A549 (cell line): ENCODE data around the gene WDR20. TPM values are rescaled to one million over a fixed set of nuclear protein-coding genes. Genes with fewer than 3 reads are reported as not detected.
A peak's percentile ranks its signal among the peaks of the same experiment; 100 is the strongest.

Experiments
- ATAC-seq, 2 experiments: fragments of 200-7000 bp in 1 of 2; fragments of >200 bp in 1 of 2; cut with Nextera tagmentation in 1 of 2; cut with Tn5 transposase in 1 of 2; 3 replicates each; pipeline versions ENCODE4 v1.8.0 to v1.9.1; 2018 to 2020; ENCODE audit warnings: mild to moderate bottlenecking in 1 of 2, moderate library complexity in 1 of 2
- CTCF ChIA-PET: fragments of 300-600 bp; sonication (Branson Sonifier 250); formaldehyde crosslinking; extraction: SDS; loops from one replicate; lab custom pipeline; 2021; ENCODE audit warnings: antibody characterized with exemption, inconsistent platforms; lab: Yijun Ruan, JAX
- POLR2A ChIA-PET: fragments of 350-600 bp; formaldehyde crosslinking; extraction: SDS; loops from one replicate; lab custom pipeline; 2021; ENCODE audit warnings: antibody characterized with exemption, inconsistent platforms; lab: Yijun Ruan, JAX
- DNase-seq, 2 experiments: peaks; one replicate each; pipeline versions ENCODE4 v3.0.0 to v3.0.0-alpha.2; 2011 to 2016; ENCODE audit warnings: low read depth in 1 of 2, low spot score in 1 of 2
- FAIRE-seq: peaks from 2 replicates; lab custom pipeline; 2011; peaks lifted over from hg19 to GRCh38; lab: Jason Lieb, UNC
- H3K27ac ChIP-seq, 2 experiments: fragments of >200 bp; sonication (Bioruptor Twin); formaldehyde crosslinking; 3 replicates each; pipeline ENCODE4 v1.5.1; 2016 to 2017
- H3K4me1 ChIP-seq: fragments of >200 bp; sonication (Bioruptor Twin); formaldehyde crosslinking; 3 replicates; pipeline ENCODE4 v1.6.1; 2016
- H3K4me2 ChIP-seq: fragments of >200 bp; sonication (Bioruptor Twin); formaldehyde crosslinking; 3 replicates; pipeline ENCODE4 v1.6.1; 2016
- H3K4me3 ChIP-seq: fragments of >200 bp; sonication (Bioruptor Twin); formaldehyde crosslinking; 3 replicates; pipeline ENCODE4 v1.5.1; 2016
- H3K9me3 ChIP-seq: fragments of >200 bp; sonication (Bioruptor Twin); formaldehyde crosslinking; 3 replicates; pipeline ENCODE4 v1.6.1; 2016
- ATOH8 ChIP-seq: fragments of 250-450 bp; sonication (Bioruptor Pico); IDR thresholded peaks from 2 replicates; pipeline ENCODE4 v1.5.0; 2020; ENCODE audit warnings: low read depth, mild to moderate bottlenecking, moderate library complexity
- CHD2 ChIP-seq: fragments of 150-350 bp; IDR thresholded peaks from 2 replicates; pipeline ENCODE4 v1.6.1; 2014; ENCODE audit warnings: low read length; ENCODE audit not compliant: partially characterized antibody
- FOSL2 ChIP-seq, 2 experiments: fragments of 450-650 bp in 1 of 2; fragments of >200 bp in 1 of 2; sonication (Bioruptor Twin) in 1 of 2; formaldehyde crosslinking; IDR thresholded peaks; 2 replicates each; pipeline versions ENCODE4 v1.5.0 to v1.6.1; 2016 to 2020; ENCODE audit warnings: mild to moderate bottlenecking in 1 of 2, moderate library complexity in 1 of 2
- FOXS1 ChIP-seq: fragments of 250-450 bp; sonication (Bioruptor Pico); IDR thresholded peaks from 2 replicates; pipeline ENCODE4 v1.5.0; 2020; ENCODE audit warnings: mild to moderate bottlenecking, moderate library complexity
- HES2 ChIP-seq: fragments of >200 bp; sonication (Bioruptor Twin); formaldehyde crosslinking; IDR thresholded peaks from 2 replicates; pipeline ENCODE4 v1.6.1; 2016
- HOXA7 ChIP-seq: fragments of 250-450 bp; sonication (Bioruptor Pico); IDR thresholded peaks from 2 replicates; pipeline ENCODE4 v1.5.0; 2020; ENCODE audit warnings: mild to moderate bottlenecking, moderate library complexity
- HOXB13 ChIP-seq: fragments of 250-450 bp; sonication (Bioruptor Pico); IDR thresholded peaks from 2 replicates; pipeline ENCODE4 v1.5.0; 2020; ENCODE audit warnings: low read depth, mild to moderate bottlenecking, moderate library complexity
- HOXB5 ChIP-seq: fragments of 250-450 bp; sonication (Bioruptor Pico); IDR thresholded peaks from 2 replicates; pipeline ENCODE4 v1.5.0; 2020; ENCODE audit warnings: mild to moderate bottlenecking, moderate library complexity
- JUNB ChIP-seq: fragments of >200 bp; sonication (Bioruptor Twin); formaldehyde crosslinking; IDR thresholded peaks from 2 replicates; pipeline ENCODE4 v1.6.1; 2016
- KDM5A ChIP-seq: fragments of 200-600 bp; sonication (generic); IDR thresholded peaks from 2 replicates; pipeline ENCODE4 v1.6.1; 2016; ENCODE audit warnings: antibody characterized with exemption, mild to moderate bottlenecking
- MAFK ChIP-seq: fragments of 450-650 bp; IDR thresholded peaks from 2 replicates; pipeline ENCODE4 v1.6.1; 2014; ENCODE audit not compliant: partially characterized antibody
- MYC ChIP-seq: IDR thresholded peaks from 2 replicates; pipeline ENCODE4 v1.6.1; 2012; ENCODE audit warnings: mild to moderate bottlenecking, inconsistent platforms, low read length, improper control_type of control experiment, borderline replicate concordance
- NFE2L2 ChIP-seq: fragments of 150-350 bp; conservative IDR thresholded peaks from 2 replicates; pipeline ENCODE4 v1.6.1; 2014; ENCODE audit warnings: low read length
- PHF8 ChIP-seq: fragments of 200-600 bp; sonication (generic); IDR thresholded peaks from 2 replicates; pipeline ENCODE4 v1.6.1; 2016; ENCODE audit warnings: low read depth, mild to moderate bottlenecking, antibody characterized with exemption, moderate library complexity, borderline replicate concordance
- RNF2 ChIP-seq: fragments of 200-600 bp; sonication (generic); IDR thresholded peaks from 2 replicates; pipeline ENCODE4 v1.6.1; 2016; ENCODE audit warnings: low read depth, mild to moderate bottlenecking, antibody characterized with exemption, moderate library complexity, borderline replicate concordance
- SMC3 ChIP-seq: fragments of >200 bp; sonication (Bioruptor Twin); formaldehyde crosslinking; IDR thresholded peaks from 3 replicates; pipeline ENCODE4 v1.6.1; 2018; ENCODE audit warnings: inconsistent platforms
- TFCP2L1 ChIP-seq: fragments of 250-450 bp; sonication (Bioruptor Pico); IDR thresholded peaks from 2 replicates; pipeline ENCODE4 v1.5.0; 2021; ENCODE audit warnings: mild to moderate bottlenecking
- USF2 ChIP-seq: fragments of 450-650 bp; IDR thresholded peaks from 2 replicates; pipeline ENCODE4 v1.6.1; 2014; ENCODE audit warnings: antibody characterized with exemption
- ZC3H11A ChIP-seq: fragments of 450-650 bp; IDR thresholded peaks from 2 replicates; pipeline ENCODE4 v1.6.1; 2014; ENCODE audit warnings: antibody characterized with exemption, mild to moderate bottlenecking
- WGBS: methylation state at CpG from one replicate; pipeline ENCODE4 v1.1.6; 2017; ENCODE audit errors: missing lambda C conversion rate; 5-methylcytosine and 5-hydroxymethylcytosine counted together
- polyA plus RNA-seq, 4 experiments: library from polyadenylated mRNA; depleted of rRNA in 3 of 4; stranded (reverse); fragments of >200 nt; fragmentation: RNase III in 1 of 4; extraction: RNeasy Plus Mini Kit Qiagen cat#74134 plus additional on column Dnase treatment in 1 of 4; gene quantifications; 2 replicates in 3 of 4; 3 replicates in 1 of 4; pipeline ENCODE4 v1.2.3, GENCODE V29; 2011 to 2017

WDR20 gene
- polyA plus RNA-seq, 2 of the 4 experiments (the other 2 are of a cell fraction): 19.5 to 20.6 TPM

GRCh38 chr14:102187568-102188001 lies 47.9 kb downstream of the WDR20 start:
- ChIA-PET CTCF (interaction anchor here (0.6 to 1.4 kb wide), 6 partner anchors 27 to 126 kb away, joined by 3 to 4 read pairs (median 3); no protein-coding TSS in a partner anchor), POLR2A (interaction anchor here (0.7 kb wide), 1 partner anchor 28 kb away, joined by 3 read pairs; no protein-coding TSS in a partner anchor)
- no peak for DNase-seq
- Histone ChIP-seq H3K4me2 (peak overlapping the region; percentile 69), H3K27ac (peak overlapping the region; percentile 79 to 81), H3K4me1 (peaks cover 60% of the 10 kb centered on the region), H3K9me3 (no peaks in the 10 kb centered on the region), H3K4me3 (no peak overlapping the region)
- ATAC-seq: peak; percentile 48 to 54; a peak in 5 of 6 replicates
- no peak for FAIRE-seq
- TF ChIP-seq HOXA7: no peak
- WGBS: 88% methylated on average over 4 of the region's 4 CpGs

GRCh38 chr14:102188187-102188586 lies 48.5 kb downstream of the WDR20 start:
- Histone ChIP-seq H3K4me1 (peaks cover 54% of the 10 kb centered on the region), H3K4me3 (no peak overlapping the region), H3K4me2 (no peak overlapping the region), H3K27ac (peak overlapping the region in 1 of 2 experiments; percentile 52; a peak in 2 of 6 replicates), H3K9me3 (no peaks in the 10 kb centered on the region)
- WGBS: 80% methylated on average over 1 of the region's 1 CpG
- ChIA-PET CTCF (interaction anchor here (0.8 to 1.4 kb wide), 6 partner anchors 27 to 228 kb away, joined by 3 to 5 read pairs (median 4); no protein-coding TSS in a partner anchor), POLR2A (no interaction called here)
- FAIRE-seq (no peak), DNase-seq (no peak), ATAC-seq (no peak)
- no peak for TF ChIP-seq PHF8
- TF ChIP-seq MAFK: peak; percentile 68

- CTCF ChIA-PET: no interaction called here
- no peaks in the 10 kb centered on the region for H3K9me3 ChIP-seq
- no peak for FAIRE-seq
These were observed 50.2 kb downstream of the WDR20 start for GRCh38 chr14:102189874-102190273.

GRCh38 chr14:102192840-102193502 lies 53.3 kb downstream of the WDR20 start:
- 95% methylated on average over 13 of the region's 13 CpGs for WGBS
- TF ChIP-seq RNF2 (no peak), SMC3 (no peak), MAFK (peak; percentile 37), USF2 (no peak)
- ChIA-PET CTCF (interaction anchor here (0.6 kb wide), 1 partner anchor 10 kb away, joined by 3 read pairs; no protein-coding TSS in a partner anchor), POLR2A (no interaction called here)
- no peak overlapping the region for H3K4me2 ChIP-seq
- peaks cover 13% of the 10 kb centered on the region for H3K4me1 ChIP-seq
- no peak for ATAC-seq
- no peaks in the 10 kb centered on the region for H3K9me3 ChIP-seq
- no peak overlapping the region for H3K27ac ChIP-seq
- H3K4me3 ChIP-seq: no peak overlapping the region
- DNase-seq: no peak
- no peak for FAIRE-seq

More at GRCh38 chr14:102189874-102190273, 50.2 kb downstream of the WDR20 start:
- Histone ChIP-seq H3K4me3 (no peak overlapping the region), H3K27ac (no peak overlapping the region), H3K4me2 (no peak overlapping the region), H3K4me1 (peaks cover 42% of the 10 kb centered on the region)
- TF ChIP-seq HES2 (no peak), FOSL2 (IDR thresholded peaks at IDR 0.05) (no peak), FOSL2 (CRISPR knock-in tag; IDR thresholded peaks at IDR 0.05) (no peak), KDM5A (no peak), HOXB5 (no peak), FOXS1 (CRISPR knock-in tag) (no peak), MYC (no peak), NFE2L2 (no peak), CHD2 (no peak), ATOH8 (CRISPR knock-in tag) (no peak), HOXB13 (no peak), ZC3H11A (no peak), JUNB (no peak), TFCP2L1 (CRISPR knock-in tag) (no peak)
- ATAC-seq (no peak), DNase-seq (no peak)
- 94% methylated on average over 5 of the region's 5 CpGs for WGBS
- POLR2A ChIA-PET: no interaction called here
